NOMO-1 treated with dmso at 0.1 percent for 144 hours (cell line): ENCODE data around the gene KCNK3.

Experiments used
- DNase-seq: peaks from one replicate; lab custom pipeline; 2025; ENCODE audit not compliant: unreplicated experiment; lab: John Stamatoyannopoulos, UW

KCNK3 gene

DNA sequence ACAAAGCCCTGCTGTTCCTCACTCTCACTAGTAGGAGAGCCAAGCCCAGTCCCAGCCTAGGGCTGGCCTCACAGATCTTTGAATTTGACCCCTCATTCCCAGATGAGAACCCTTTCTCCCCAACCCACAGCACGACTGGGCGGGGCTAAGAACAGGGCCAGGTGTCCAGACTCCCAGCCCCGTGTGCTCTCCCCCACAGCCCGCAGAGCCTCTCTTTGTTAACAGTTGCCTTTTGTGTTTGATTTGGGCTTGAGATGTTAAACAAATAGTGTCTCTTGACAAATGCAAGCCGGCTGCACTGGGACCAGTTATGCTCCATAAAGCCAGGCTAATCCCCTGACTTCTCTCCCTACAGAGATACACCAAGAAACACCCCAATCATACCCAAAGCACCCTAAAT is 4.7 kb upstream of the KCNK3 start:
- no peak for DNase-seq

DNA sequence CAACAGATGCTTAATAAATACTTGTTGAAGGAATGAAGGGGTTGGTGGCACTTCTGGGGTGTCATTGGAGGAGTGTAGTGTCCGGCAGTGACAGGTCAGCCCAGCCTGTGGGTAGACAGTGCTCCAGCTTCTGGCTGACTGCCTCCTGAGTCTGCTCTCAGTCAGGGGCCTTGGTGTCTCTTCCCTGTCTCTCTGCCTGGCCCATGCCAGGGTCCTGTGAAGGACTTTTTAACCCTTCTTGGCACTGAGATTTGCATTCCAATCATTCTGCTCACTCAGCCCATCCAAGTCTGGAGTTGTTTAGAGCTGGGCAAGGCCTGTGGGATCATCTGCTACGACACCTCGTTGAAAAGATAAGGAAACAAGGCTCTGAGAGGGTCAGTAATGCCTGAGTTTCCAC is 1.4 kb upstream of the KCNK3 start:
- DNase-seq = no peak

DNA sequence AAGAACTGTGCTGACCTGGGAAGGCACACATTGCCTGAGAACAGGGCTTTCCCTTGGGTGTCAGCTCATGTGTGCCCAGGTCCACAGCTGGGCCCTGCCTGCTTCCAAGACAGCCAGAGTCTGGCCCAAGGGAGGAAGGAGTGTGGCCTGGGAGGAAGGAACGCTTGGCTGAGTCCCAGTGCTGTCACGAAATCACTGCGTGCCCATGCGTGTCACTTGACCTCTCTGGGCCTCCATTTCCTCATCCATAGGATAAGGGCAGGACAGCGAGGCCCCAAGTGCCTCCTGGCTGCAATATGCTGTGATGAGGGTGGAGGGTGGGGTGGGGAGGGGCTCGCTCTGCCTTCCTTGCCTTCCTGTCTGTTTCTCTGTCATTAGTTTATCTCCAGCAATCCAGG is 642 bp upstream of the KCNK3 start:
- DNase-seq = no peak

GRCh38 chr2:26692897-26693849 is 651 bp downstream of the KCNK3 start:
- no peak for DNase-seq

GRCh38 chr2:26694001-26694400 is 1.5 kb downstream of the KCNK3 start:
- DNase-seq = no peak

DNA sequence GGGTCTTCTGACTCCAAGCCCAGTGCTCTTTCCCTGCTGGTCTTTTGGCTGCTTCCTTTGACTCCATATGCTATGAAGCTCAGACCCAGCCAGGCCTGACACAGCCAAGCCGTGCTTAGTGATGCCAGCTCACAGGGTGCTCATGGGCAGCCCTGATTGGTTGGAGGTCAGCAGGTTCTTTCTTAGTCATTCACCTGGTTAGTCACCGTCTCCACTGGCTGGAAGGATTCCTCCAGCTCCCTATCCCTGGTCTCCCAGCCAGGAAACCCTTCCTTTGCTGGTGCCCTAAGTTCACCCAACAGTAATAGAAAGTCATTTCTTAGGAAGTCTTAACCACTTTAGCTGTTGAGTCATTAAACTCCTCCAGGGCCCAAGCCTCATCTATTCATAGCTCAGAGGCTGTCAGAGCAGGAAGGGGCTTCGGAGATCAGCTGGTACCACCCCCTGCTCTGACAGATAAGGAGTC is 3.9 kb downstream of the KCNK3 start:
- DNase-seq = no peak

DNA sequence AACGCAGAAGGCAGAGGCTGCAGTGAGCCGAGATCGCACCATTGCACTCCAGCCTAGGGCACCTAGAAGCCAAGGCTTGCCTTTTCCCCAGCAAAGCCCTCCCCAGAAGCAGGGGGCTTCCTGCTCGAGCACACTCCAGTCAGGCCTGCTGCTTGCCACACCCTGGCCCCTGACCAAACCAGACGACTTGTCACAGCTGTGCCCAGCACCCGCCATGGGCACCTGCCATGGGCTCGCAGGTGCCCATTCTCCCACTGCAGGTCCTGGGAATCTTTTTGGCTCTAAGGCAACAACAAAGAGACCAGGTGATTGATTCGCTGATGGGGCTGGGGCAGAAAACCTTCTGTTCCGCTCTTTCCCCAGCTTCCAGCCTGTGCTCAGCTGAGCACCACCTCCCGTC is 4.9 kb downstream of the KCNK3 start:
- no peak for DNase-seq

- DNase-seq = no peak
Measured at GRCh38 chr2:26699295-26699694, 6.8 kb downstream of the KCNK3 start.

DNA sequence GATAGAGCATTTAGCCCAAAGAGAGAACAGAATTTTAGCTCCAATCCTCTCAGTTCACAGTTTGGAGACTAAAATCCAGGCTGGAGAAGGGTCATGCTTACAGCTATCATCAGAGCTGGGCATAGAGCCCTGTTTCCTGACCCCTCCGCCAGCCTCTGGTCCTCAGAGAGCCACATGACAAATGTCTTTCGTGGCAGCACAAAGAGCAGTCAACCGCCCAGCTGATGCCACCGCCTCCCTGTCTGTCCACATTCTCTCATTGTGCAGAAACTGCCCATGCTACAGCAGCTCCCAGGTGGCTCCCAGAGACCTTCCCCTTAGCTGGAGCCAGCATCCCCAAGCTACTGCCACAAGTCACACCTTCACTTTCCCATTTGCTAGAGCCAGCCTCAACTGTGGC is 7.6 kb downstream of the KCNK3 start:
- no peak for DNase-seq

DNA sequence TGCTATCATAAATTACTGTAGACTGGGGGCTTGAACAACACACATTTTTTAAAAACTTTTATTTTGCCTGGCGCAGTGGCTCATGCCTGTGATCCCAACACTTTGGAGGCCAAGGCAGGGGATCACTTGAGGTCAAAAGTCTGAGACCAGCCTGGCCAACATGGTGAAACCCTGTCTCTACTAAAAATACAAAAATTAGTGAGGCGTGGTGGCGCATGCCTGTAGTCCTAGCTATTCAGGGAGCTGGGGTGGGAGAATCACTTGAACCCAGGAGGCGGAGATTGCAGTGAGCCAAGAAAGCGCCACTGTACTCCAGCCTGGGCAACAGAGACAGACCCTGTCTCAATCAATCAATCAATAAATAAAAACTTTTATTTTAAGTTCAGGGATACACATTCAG is 9.1 kb downstream of the KCNK3 start:
- DNase-seq = no peak

GRCh38 chr2:26702025-26702424 is 9.5 kb downstream of the KCNK3 start:
- no peak for DNase-seq

DNA sequence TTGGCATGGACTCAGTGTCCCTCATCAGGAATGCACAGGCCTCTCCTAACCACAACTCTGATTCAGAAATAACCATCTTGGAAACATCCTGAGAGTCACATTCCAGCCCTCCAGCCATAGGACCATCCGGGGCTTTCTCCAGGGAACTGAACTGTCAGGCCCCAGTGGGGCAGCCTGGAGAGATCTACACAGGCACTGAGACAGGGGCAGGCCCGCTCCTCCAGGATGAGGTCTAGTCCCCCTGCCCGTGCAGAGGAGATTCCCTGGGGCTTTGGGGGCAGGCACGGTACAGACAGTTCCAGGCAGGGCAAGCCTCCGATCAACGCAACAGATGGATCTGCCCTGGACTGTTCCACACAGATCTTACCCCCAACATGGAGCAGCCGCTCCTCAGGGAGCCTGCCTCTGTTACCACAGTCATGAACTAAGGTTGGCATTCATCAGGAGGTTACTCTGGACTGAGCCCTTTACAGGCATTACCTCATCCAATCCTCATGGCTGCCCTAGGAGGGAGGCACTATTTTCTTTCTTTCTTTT is 12.0 kb downstream of the KCNK3 start:
- no peak for DNase-seq

DNA sequence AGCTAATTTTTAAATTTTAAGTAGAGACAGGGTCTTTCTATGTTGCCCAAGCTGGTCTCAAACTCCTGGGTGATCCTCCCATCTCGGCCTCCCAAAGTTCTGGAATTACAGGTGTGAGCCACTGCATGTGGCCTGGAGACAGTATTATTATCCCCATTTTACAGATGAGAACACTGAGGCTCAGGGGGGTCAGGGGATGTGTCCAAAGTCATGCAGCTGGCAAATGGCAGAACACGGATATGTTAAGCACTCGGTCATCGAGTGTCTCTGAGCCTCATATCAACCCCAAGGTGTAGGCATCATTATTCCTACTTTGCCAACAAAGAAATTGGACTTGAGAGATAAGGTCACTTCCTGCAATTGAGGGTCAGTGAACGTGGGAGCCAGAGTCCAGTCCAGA is 12.6 kb downstream of the KCNK3 start:
- DNase-seq = no peak

GRCh38 chr2:26706093-26706492 is 13.6 kb downstream of the KCNK3 start:
- no peak for DNase-seq

DNA sequence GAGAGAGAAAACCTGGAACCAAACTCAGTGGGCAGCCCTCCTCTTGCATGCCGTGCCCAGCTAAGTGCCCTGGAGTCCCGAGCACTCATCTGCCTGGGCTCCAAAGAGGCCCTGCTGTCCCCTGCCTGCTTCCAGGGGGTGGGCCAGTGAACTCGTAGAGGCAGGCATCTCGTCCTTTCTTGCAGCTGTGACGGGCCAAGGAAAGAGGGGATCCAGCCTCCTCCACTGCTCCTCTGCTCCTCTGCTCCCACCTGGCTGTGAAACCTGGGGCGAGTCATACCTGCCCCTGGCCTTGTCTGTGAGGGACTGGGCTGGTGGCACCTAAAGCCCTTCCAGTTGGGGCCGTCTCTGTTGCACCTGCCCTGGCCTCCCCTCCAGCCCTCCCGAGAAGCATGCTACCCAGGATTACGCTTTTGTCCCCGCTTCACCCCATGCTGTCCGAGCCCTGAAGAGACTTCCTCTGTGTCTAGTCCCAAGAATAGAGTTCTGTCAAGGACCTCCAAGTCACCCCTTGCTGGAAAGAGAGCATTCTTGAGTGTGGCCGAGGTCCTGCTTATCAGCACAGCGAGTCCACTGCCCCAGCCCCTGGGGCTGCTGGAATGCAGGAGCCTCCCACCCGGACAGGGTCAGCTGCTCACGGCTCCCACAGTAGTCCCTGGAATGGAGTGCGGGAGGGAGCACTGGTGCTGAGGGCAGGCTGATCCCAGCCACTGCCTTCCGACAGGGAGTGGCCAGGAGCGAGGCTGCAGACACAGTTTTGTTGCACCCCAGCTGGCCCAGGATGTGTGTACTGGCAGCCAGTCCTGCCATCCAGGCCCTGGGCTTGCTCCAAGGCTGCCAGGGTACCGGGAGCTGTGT is 14.3 kb downstream of the KCNK3 start:
- DNase-seq = no peak

DNA sequence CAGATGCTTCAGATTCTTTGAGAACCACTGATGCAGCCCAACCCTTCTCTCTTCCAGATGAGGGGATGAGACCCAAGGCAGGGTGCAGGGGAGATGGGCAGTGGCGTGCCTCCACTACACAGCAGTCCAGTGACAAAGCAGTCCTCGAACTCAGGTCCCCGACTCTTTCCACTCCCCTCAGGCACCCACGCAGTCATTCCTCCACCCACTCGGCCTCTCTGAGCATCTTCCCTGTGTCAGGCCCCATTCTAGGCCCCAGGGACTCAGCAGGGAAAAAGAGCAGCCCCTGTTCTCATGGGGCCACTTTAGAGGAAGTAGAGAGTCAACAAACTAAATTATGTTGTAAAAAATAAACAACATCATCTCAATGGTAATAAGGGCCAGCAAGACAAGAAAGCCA is 15.2 kb downstream of the KCNK3 start:
- no peak for DNase-seq

- no peak for DNase-seq
Measured at GRCh38 chr2:26708457-26708856, 15.9 kb downstream of the KCNK3 start.

DNA sequence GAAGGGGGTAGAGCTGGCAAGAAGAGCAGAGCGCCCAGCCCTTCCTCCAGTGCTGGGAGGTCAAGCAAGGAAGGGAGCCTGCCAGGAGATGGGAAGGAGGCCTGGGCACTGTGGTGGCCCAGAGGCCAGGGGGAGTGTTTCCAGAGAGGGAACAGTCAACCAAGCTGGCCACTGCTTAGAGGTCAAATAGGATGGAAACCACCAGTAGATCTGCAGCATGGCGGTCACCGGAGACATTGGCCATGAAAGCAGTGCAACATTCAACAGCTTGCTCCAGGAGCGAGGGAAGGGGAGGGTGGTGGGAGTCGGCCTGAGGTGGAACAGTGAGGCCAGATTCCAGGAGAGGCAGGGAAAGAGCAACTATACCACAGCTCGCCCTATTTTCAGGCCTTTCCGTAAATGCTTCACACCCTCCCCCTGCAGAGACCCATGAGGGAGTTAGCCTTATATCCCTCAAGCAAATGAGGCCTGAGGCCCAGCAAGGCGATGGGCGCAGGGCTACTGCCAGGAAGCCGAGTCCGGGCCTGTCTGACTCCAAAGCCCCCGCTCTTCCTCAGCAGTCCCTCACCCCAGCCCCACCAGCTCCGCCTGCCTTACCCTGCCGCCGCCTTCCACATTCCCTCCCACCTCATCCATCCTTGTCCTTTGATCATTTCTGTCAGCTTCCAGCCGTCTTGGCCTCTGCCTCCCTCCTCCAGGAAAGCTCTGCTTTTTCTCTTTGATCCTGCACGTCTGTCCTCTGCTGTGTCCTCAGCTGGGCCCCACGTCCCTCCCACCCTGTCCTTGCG is 17.0 kb downstream of the KCNK3 start:
- no peak for DNase-seq

DNA sequence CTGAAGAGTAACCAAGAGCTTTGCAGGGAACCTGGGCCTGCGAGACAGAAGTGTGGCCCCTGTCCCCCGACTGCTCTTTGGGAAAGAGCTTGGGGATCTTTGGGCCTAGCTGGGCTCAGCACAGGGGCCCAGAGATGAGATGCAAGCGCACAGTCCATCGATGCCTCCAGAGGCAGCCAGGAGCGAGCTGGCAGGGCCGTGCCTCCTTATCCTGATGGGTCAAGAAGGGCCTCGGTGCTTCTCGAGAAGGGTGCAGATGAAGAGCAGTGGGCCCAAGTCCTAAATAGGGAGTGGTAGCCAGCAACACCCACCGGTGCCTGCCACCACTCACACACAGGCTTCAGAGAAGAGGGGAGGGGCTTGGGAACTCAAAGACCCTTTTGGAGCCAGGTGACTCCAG is 17.6 kb downstream of the KCNK3 start:
- no peak for DNase-seq

GRCh38 chr2:26710743-26711456 is 18.4 kb downstream of the KCNK3 start:
- DNase-seq = no peak
